SHP77 treated with DMSO at 0.1 percent for 48 hours (cell line): ENCODE results near the gene HECTD4.
"Not testable (repeated sequence)": the region's sequence is repeated elsewhere in the genome, so short reads cannot be mapped to it uniquely, and the experiment has no call there.

Source experiments
- DNase-seq: peaks from one replicate; lab custom pipeline; 2025; lab: John Stamatoyannopoulos, UW

The HECTD4 gene

GRCh38 chr12:112407683-112408082 lies 25.5 kb upstream of the HECTD4 start:
- DNase-seq, result not testable (repeated sequence)

- DNase-seq, result no peak
Observed at GRCh38 chr12:112406519-112407488, 24.6 kb upstream of the HECTD4 start.

DNA sequence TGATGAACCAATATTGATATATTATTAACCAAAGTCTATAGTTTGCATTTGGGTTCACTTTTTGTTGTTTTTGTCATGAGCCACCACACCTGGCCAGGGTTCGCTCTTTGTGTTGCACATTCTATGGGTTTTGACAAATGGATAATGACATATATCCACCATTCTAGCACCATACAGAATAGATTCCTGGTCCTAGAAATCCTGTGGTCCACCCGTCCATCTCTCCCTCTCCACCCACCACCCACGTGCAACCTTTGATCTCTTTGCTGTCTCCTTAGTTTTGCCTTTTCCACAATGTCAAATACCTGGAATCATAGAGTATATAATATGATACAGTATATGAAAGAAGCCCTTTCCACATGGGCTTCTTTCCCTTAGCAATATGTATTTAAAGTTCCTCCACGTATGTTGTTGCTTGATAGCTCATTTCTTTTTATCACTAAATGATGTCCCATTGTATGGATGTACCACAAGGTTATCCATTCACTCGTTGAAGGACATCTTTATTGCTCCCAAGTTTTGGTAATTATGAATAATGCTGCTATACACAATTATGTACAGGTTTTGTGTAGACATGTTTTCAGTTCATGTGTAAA lies 19.8 kb upstream of the HECTD4 start:
- no peak for DNase-seq

- no peak for DNase-seq
Observed at GRCh38 chr12:112401054-112401453, 18.8 kb upstream of the HECTD4 start.

DNA sequence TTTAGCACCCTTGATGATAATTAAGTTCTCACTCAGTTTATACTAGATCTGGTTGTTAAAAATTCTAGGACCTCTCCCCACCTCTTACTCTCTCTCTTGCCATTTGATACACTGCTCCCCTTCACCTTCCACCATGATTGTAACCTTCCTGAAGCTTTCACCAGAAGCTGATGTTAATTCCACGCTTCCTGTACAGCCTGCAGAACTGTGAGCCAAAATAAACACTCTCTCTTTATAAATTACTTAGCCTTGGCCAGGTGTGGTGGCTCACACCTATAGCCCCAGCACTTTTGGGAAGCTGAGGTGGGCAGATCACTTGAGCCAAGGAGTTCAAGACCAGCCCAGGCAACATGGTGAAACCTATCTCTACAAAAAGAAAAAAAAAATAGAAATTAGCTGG lies 11.1 kb upstream of the HECTD4 start:
- DNase-seq, result no peak

DNA sequence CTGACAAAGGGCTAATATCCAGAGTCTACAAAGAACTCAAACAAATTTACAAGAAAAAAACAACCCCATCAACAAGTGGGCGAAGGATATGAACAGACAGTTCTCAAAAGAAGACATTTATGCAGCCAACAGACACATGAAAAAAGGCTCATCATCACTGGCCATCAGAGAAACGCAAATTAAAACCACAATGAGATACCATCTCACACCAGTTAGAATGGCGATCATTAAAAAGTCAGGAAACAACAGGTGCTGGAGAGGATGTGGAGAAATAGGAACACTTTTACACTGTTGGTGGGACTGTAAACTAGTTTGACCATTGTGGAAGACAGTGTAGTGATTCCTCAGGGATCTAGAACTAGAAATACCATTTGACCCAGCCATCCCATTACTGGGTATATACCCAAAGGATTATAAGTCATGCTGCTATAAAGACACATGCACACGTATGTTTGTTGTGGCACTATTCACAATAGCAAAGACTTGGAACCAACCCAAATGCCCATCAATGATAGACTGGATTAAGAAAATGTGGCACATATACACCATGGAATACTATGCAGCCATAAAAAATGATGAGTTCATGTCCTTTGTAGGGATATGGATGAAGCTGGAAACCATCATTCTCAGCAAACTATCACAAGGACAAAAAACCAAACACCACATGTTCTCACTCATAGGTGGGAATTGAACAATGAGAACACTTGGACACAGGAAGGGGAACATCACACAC lies 7.9 kb upstream of the HECTD4 start:
- not testable (repeated sequence) for DNase-seq

- DNase-seq, result no peak
Observed at GRCh38 chr12:112389228-112389627, 7.0 kb upstream of the HECTD4 start.

- no peak for DNase-seq
Observed at GRCh38 chr12:112386726-112387125, 4.5 kb upstream of the HECTD4 start.

DNA sequence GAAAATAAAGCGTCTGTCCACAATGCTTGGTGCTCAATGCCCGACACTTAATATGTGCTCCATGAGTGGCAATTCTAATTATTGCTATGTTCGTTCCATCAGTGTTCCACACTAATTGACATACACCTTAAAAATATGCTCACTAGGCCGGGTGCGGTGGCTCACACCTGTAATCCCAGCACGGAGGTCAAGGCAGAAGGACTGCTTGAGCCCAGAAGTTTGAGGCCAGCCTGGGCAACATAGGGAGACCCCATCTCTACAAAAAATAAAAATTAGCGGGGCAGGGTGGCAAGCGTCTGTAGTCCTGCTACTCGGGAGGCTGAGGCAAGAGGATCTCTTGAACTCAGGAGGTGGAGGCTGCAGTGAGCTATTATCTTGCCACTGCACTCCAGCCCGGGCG lies 635 bp upstream of the HECTD4 start:
- DNase-seq, result no peak

- DNase-seq, result no peak
Observed at GRCh38 chr12:112381406-112381882, 787 bp downstream of the HECTD4 start.

- DNase-seq, result no peak
Observed at GRCh38 chr12:112380663-112381405, 1.4 kb downstream of the HECTD4 start.

DNA sequence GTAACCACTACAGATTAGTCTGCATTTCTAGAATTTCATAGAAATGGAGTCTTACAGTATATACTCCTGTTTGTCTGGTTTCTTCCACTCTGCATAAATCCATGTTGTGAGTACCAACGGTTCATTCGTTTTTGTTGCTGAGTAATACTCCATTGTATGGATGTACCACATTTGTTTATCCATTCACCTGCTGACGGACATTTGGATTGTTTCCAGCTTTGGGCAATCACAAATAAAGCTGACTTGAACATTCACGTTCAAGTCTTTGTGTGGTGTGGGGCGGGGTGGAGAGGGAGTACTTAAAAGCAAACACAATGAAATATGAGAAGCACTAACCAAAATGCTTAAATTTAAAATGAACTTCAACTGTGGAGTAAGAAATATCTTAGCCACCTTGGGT lies 7.1 kb downstream of the HECTD4 start:
- peak; percentile 14 for DNase-seq

- no peak for DNase-seq
Observed at GRCh38 chr12:112374166-112374740, 8.0 kb downstream of the HECTD4 start.

- no peak for DNase-seq
Observed at GRCh38 chr12:112370868-112371510, 11.2 kb downstream of the HECTD4 start.

- no peak for DNase-seq
Observed at GRCh38 chr12:112370199-112370598, 12.0 kb downstream of the HECTD4 start.

- DNase-seq, result no peak
Observed at GRCh38 chr12:112368856-112369255, 13.4 kb downstream of the HECTD4 start.

GRCh38 chr12:112367965-112368364 lies 14.3 kb downstream of the HECTD4 start:
- DNase-seq, result no peak

GRCh38 chr12:112362310-112362709 lies 19.9 kb downstream of the HECTD4 start:
- DNase-seq, result no peak

DNA sequence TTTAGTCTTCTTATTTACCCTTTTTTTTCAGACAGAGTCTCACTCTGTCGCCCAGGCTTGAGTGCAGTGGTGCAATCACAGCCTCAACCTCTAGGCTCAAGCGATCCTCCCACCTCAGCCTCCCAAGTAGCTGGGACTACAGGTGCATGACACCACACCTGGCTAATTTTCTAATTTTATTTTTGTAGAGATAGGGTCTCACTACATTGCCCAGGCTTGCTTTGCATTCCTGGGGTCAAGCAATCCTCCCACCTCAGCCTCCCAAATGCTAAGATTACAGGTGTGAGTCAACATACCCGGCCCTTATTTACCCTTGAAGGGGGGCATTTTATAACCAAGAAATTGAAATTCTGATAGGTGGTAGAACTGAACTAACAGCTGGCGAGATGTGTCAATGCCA lies 21.0 kb downstream of the HECTD4 start:
- DNase-seq, result no peak

DNA sequence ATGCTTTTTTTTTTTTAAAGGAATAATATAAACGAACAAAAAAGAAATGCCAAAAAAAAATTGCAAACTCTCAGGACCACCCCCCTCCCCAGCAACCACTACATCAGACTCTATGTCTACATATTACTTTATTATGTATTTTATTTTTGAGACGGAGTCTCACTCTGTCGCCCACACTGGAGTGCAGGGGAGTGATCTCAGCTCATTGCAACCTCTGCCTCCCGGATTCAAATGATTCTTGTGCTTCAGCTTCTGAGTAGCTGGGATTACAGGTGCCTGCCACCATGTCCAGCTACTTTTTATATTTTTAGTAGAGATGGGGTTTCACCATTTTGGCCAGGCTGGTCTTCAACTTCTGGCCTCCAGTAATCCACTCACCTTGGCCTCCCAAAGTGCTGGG lies 22.9 kb downstream of the HECTD4 start:
- DNase-seq, result no peak

GRCh38 chr12:112357214-112357613 lies 25.0 kb downstream of the HECTD4 start:
- no peak for DNase-seq
